ENCODE results near the gene KIAA1671. TPM values are rescaled to one million over a fixed set of nuclear protein-coding genes. Genes with fewer than 3 reads are reported as not detected.

Gene KIAA1671
- total RNA-seq, 1 experiment from 2014 or later: 10.2 TPM

DNA sequence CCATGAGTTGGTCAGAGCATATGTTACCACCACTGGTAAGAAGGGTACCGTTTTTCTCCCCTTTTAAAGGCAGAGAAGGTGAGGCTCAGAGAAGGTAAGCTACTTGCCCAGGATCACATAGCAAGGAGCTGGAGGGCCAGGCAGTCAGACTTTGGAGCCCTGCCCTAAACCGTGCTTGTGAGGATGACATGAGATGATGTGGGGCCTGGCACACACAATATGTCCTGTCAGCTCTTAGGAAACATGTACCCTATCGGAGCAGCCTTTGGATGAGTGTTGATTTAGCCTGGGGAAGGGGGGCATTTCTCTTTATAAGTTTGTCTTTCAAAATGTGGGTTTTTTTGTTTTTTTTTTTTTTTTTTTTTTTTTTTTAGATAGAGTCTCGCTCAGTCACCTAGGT lies 146.7 kb downstream of the KIAA1671 start:
- Histone ChIP-seq H3K36me3 (no peaks in the 10 kb centered on the region), H3K9me3 (no peaks in the 10 kb centered on the region), H3K27me3 (no peaks in the 10 kb centered on the region), H3K4me3 (no peak overlapping the region)
- DNase-seq: no peak

DNA sequence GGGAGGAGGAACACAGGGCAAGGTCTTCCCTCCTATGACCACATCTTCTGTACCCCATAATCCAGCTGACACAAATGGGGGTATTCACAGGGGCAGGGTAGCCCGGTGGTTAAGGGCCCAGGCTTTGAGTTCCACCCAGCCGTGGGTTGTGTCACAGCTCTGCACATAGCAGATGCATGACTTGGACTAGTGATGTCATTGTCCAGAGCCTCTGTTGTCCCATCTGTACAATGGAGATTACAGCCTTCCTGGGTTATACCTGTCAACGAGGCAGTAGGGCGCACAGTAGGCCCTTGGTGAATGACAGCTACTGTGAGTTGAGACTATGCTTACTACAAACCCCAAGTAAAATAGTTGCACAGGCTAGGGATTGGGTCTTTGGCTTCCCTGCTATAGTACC lies 147.9 kb downstream of the KIAA1671 start:
- H3K4me3 ChIP-seq: no peak overlapping the region
- no peaks in the 10 kb centered on the region for H3K27me3 ChIP-seq
- no peaks in the 10 kb centered on the region for H3K9me3 ChIP-seq
- no peaks in the 10 kb centered on the region for H3K36me3 ChIP-seq
- DNase-seq: no peak

DNA sequence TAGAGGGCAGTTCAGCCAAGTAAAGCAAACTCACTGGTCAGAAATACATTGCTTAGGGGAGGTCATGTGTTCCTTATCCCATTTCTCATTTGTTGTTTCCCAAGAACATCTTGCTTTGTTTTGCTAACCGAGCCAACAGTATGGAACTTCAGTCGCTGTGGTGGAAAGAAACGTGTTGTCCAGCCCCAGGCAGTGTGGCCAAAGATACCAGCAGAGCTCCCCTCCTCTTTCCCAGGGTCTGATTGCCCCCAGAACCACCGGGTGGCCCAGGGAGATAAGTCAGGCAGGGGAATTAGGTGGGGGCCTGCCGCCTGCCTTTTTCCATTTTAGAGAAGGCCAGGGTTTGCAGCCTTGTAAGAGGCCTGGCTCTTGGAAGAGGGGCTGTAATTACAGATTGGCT lies 148.4 kb downstream of the KIAA1671 start:
- H3K4me3 ChIP-seq: no peak overlapping the region
- DNase-seq: no peak
- H3K36me3 ChIP-seq: no peaks in the 10 kb centered on the region
- no peaks in the 10 kb centered on the region for H3K9me3 ChIP-seq
- H3K27me3 ChIP-seq: no peaks in the 10 kb centered on the region

DNA sequence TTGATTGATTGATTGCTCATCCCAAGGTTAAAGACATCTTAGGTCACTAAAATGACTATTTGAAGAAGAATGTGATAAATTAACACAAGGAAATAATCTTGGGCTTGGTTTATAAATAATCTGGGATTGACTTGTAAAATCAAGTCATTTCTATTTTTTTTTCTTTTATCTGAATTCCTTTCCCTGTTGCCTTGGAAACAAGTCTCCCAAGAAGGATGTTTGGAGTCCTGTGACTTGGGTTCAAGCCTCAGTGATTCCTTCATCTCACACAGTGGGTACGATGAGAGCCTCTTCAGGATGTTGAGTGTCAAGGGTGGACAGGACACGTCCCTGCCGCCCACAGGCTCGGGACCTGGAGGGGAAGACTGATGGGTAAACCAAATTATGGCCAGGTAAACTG lies 149.0 kb downstream of the KIAA1671 start:
- Histone ChIP-seq H3K9me3 (no peaks in the 10 kb centered on the region), H3K36me3 (no peaks in the 10 kb centered on the region), H3K4me3 (no peak overlapping the region), H3K27me3 (no peaks in the 10 kb centered on the region)
- DNase-seq: no peak

DNA sequence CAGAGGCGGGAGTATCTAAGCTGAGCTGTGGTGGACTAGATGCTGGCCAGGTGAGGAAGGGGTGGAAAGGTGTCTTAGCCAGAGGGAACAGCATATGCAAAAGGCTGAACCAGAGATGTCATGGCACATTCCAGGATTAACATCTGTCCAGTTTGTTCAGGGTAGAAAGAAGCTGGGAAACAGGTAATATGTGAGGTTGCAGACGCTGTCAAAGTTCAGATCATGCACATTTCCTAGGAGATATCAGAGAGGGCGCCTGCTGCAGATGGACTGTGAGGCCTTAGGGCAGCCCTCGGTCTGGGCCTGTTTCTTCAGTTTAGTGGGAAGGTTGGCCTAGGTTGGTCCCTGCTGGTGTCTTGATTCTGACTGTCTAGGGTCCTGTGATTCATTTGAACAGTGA lies 149.5 kb downstream of the KIAA1671 start:
- Histone ChIP-seq H3K36me3 (no peaks in the 10 kb centered on the region), H3K9me3 (no peaks in the 10 kb centered on the region), H3K27me3 (no peaks in the 10 kb centered on the region)

DNA sequence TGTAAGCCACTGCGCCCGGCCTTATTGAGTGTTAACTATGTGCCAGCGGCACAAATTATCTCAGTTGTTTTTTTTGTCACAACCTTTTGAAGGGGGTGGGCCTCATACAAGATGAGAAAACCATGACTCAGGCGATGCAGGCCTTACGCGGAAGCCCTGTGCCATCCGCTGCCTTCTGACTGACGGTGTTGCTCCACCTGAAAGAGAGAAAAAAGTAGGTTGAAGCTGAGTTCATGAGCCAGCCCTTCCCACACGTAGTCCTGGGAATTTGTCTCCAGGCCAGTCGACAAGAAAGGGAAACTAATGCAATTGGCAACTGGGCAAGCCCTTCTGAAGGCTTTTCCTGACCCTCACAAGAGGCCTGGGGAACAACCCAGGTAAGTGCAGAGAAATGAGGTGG lies 150.2 kb downstream of the KIAA1671 start:
- H3K27me3 ChIP-seq: no peaks in the 10 kb centered on the region
- DNase-seq: no peak
- no peak overlapping the region for H3K4me3 ChIP-seq
- no peaks in the 10 kb centered on the region for H3K9me3 ChIP-seq
- H3K36me3 ChIP-seq: no peaks in the 10 kb centered on the region

More for the DNA sequence above, 149.5 kb downstream of the KIAA1671 start:
- no peak for DNase-seq
- no peak overlapping the region for H3K4me3 ChIP-seq

DNA sequence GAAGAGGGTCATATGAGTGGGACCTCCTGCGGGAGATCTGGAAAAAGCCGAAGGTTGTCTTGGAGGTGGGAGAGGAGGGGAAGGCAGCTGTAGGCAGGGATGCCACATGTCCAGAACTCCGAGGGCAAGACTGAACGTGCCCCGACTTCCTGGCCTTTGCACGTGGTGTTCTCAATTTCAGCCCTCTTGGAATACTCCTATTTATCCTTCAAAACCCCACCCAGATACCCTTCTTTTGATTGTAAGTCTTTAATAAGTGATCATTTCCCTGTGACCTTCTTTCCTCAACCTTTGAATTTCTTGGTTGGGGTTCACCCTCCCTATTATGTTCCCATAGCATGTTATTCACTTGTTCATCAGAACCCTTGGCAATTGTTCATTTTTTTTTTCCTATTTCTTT lies 151.9 kb downstream of the KIAA1671 start:
- no peak for DNase-seq
- Histone ChIP-seq H3K9me3 (no peaks in the 10 kb centered on the region), H3K4me3 (no peak overlapping the region), H3K36me3 (no peaks in the 10 kb centered on the region), H3K27me3 (no peaks in the 10 kb centered on the region)

DNA sequence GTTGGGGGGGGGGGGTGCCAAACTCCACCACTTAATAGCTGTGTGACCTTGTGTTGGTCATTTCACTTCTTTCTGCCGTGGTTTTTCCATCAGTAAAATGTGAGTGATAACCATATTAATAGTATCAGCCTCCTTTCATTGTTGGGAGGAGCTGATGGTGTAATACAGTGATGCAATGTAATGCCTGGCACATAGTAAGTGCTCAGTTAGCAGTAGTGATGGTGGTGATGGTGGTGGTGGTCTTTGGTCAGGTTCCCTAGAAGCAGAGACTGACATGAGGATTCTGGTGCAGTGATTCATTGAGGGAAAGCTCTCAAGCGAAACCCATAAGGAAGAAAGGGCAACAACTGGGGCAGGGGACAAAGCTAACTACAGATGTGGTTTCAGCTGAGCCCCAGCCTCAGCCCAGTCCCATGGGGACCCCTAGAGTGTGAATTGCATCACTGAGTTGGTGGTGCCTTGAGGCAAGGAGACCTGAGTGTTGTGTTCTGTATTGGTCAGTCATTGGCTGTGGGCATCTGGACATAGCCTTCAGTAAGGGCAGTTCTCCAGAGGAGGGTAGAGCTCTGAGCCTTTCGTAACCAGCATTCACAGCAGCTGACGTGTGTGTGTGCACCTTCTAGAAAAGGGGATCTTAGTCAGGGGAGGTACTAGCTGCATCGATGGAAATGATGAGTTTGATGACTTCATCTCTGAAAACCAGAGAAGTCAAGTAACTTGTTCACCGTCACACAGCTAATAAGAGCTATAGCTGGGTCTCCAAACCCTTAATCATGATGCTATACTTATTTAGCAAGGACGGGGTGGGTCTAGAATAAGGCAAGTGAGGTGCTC lies 153.5 kb downstream of the KIAA1671 start:
- Histone ChIP-seq H3K4me3 (no peak overlapping the region), H3K9me3 (no peaks in the 10 kb centered on the region), H3K27me3 (no peaks in the 10 kb centered on the region), H3K36me3 (no peaks in the 10 kb centered on the region)
- no peak for DNase-seq

DNA sequence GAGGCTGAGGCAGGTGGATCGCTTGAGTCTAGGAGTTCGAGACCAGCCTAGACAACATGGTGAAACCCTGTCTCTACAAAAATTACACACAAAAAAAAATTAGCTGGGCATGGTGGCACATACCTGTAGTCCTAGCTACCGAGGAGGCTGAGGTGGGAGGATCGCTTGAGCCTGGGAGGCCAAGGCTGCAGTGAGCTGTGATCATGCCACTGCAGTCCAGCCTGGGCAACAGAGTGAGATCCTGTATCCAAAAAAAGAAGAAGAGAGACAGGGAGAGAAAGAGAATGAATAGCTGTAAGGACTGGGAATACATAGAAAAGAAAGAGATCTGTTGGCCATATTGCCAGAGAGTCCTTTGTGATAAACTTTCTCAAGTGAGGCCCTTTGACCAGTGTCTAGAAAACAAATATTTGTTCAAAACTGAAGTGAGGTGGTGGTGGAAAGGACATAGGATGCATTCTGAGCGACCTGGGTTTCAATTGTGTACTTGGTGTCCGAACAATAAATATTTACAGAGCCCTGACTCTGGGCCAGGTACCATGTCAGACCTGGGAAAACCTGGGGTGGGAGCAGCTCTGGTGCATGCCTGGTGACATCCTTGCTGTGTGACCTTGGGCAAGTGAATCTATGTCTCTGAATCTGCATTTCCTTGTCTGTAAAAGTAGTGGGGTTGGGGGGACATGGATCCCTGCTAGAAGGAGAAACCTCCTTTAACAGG lies 157.5 kb downstream of the KIAA1671 start:
- no peaks in the 10 kb centered on the region; the same call in 1 of the 2 replicates for H3K36me3 ChIP-seq
- H3K27me3 ChIP-seq: no peaks in the 10 kb centered on the region
- no peak overlapping the region for H3K4me3 ChIP-seq
- DNase-seq: no peak
- H3K9me3 ChIP-seq: no peaks in the 10 kb centered on the region

DNA sequence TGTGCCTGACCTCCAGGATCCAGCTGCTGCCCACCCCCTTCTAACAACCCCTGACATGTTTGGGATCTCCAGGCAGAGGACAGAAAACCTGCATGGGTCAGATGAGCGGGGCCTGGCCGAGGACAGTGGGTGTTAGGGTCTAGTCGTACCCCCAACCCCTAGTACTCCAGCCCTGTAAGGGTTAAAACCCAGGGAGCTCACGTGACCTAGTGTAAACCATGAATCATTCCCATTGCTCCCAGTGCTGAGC lies 158.0 kb downstream of the KIAA1671 start:
- H3K36me3 ChIP-seq: no peaks in the 10 kb centered on the region; the same call in 1 of the 2 replicates
- H3K9me3 ChIP-seq: no peaks in the 10 kb centered on the region
- no peaks in the 10 kb centered on the region for H3K27me3 ChIP-seq
- H3K4me3 ChIP-seq: peak overlapping the region; percentile 40
- DNase-seq: no peak

DNA sequence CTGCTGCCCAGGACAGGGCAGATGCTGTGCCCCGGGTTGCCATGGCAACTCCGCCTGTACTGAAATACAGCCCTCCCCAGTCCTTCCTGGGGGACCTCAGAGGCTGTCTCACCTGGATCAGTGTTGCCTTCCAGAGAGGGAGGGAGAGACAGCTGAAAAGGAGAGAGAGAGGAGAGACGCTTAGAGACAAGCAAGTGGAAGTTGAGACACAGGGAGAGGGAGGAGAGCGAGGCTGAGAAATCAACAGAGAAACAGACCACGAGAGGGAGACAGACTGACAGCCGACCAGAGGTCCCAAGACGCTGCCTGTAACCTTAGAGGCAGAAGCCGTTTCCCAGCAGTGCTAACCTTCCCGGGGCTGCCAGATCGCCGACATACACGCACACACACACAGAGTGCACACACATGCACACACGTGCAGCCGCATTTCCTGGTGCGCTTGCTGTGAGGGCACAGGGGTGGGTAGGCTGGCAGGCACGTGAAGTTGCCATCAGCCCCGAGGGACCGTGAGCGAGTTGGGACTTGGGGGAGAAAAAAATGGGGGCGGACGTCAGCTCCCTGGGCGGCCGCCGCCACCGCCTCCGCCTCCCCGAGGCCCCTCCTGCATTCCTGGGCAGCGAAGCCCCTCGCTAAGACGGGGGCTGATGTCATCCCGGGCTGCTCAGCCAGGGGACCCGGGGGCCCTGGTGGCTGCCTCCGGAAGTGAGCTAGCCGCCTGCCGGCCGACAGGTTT lies 158.5 kb downstream of the KIAA1671 start:
- Histone ChIP-seq H3K27me3 (no peaks in the 10 kb centered on the region), H3K9me3 (no peaks in the 10 kb centered on the region), H3K36me3 (no peaks in the 10 kb centered on the region; the same call in 1 of the 2 replicates), H3K4me3 (peak overlapping the region; percentile 40)
- peak; percentile 65 for DNase-seq

DNA sequence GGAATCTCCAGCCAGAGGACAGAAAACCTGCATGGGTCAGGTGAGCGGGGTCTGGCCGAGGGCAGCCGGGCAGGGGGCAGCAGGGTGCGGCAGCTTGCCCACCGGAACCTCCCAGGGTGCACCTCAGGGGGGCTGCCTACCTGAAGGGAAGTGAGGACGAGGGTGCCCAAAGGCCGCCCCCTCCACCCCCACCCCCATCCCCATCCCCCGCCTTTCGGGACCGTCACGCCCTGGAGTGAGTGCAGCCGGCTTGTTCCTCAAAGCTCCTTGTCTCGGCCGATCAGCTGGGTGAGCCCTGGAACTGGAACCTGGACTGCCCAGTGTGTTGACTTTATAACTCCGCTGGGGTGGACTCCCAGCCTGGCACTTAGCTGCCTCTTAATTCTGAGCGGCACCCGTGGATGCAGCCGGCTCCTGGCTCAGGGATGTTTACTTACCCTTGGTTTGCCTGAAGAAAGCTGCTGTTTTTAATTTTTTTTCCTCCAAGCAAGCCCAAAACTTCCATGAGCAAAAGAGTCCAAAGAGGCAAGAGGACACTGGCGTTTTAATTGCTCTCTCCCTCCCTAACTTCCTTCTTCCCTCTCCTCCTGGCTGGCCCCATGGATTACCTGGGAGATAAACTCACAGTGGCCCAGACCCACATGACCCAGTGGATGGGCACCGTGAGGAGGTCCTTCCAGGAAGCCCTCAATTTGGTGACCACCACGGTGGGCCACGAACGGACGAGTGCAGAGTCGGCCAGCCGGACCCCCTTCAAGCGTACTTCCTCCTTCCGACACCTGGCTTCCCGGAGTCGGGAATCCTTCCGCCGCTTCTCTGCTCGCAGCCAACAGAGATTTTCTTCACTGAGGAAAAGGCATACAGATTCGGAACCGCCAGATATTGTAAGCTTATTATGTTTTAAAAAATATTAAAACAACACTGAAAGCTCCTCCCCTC lies 159.3 kb downstream of the KIAA1671 start:
- DNase-seq: no peak
- Histone ChIP-seq H3K36me3 (no peaks in the 10 kb centered on the region; the same call in 1 of the 2 replicates), H3K9me3 (no peaks in the 10 kb centered on the region), H3K27me3 (no peaks in the 10 kb centered on the region), H3K4me3 (peak overlapping the region; percentile 40; the same call in 1 of the 2 replicates)

DNA sequence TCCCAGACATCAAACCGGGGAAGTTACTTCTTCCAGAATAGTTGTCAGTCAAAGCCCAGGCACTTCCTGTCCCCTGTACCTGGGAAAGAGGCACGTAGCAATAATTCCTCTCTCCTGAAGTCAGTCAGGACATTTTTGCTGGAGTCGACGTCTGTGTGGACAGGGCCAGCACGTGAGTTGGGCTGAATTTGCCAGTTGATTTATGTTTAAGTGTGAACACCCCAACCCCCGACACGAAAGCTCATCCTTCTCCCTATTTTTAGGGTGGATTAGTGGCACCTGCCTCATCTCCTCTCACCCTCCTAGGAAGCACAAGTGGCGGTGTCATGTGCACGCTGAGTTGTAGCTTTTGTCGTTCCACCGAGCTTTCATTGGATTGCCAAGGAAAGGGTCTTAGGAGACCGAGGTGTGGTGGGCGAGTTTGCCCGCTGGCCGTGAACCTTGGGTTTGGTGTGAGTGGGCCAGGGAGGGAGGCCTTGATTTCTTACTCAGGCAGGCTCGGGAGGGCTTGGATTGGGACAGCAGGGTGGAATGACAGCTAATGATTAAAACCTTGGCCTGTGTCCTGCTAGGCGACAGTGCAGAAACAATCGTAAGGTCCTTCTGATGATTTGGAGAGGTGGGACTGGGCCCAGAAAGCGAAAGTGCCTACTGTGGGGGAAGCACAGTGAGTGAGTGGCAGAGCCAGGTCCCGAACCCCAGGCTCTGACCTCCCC lies 160.2 kb downstream of the KIAA1671 start:
- Histone ChIP-seq H3K4me3 (no peak overlapping the region), H3K27me3 (no peaks in the 10 kb centered on the region), H3K36me3 (no peaks in the 10 kb centered on the region; the same call in 1 of the 2 replicates), H3K9me3 (no peaks in the 10 kb centered on the region)
- no peak for DNase-seq

DNA sequence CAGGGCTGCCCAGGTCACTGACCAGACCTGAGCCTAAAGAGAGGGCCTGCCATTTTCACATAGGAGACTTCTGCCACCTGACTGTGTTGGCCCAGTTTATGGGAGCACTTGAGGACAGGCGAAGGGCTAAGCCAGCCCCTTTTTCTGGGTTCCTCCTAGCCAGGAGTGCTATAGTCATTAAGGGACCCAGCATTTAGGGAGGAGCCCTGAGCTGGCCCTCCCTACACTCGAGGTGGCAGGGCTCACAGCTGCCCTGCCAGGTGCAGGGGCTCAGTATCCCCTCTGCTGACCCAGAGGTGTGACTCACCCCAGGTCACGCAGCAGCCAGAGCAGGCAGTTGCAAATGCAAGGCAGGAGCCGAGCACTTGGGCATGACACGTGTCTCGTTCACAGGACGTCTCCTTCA lies 160.8 kb downstream of the KIAA1671 start:
- H3K4me3 ChIP-seq: no peak overlapping the region
- H3K36me3 ChIP-seq: no peaks in the 10 kb centered on the region; the same call in 1 of the 2 replicates
- H3K27me3 ChIP-seq: no peaks in the 10 kb centered on the region
- no peaks in the 10 kb centered on the region for H3K9me3 ChIP-seq
- DNase-seq: no peak

DNA sequence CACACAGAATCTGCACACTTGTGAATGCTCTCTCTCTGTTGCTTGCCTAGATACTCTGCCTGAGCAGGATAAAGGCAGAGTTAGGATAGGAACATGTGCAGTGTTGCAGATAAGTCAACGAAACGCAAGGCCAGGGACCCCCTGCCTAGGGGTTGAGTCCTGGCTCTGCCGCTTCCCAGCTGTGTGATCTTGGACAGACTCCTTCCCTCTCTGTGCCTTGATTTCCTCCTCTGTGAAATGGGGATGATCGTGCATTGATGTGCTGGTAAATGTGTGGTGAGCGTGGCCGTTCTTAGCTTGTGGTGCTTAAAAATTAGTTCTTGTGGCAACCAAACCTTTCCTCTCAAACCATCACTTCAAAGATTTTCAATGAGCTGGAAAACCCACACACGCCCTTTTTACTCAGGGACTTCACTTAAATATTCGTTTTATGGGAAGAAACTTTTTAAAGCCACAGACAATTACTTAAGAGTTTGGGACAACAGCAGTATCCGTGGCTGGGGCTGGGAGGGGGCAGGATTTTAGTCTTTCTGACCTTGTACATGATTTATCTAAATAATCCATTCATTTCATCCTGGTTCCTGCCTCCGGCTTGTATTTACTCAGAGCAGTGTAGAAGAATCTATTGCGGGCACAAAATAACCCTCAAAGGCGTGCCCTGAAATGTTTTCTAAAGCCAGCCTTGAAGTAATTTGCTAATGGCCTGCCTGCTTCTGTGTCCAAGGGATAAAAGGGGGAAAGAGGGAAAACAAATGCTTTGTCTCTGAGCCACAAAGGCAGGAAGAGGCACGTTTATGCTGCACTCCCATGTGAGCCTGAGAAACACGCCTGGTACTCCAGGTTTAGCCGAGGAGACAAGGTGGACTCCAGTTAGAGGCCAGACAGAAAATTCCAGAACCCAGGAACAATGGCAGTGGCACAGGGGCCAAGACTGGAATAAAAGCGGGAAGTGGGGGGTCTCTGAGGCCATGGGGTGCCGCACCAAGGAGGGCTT lies 162.2 kb downstream of the KIAA1671 start:
- Histone ChIP-seq H3K9me3 (no peaks in the 10 kb centered on the region), H3K4me3 (no peak overlapping the region), H3K27me3 (no peaks in the 10 kb centered on the region), H3K36me3 (no peaks in the 10 kb centered on the region; the same call in 1 of the 2 replicates)
- DNase-seq: no peak
